Activated gamma-delta T cell (primary cell): Measurements from ENCODE around the gene ENOX2.
"Not testable (repeated sequence)": the region's sequence is repeated elsewhere in the genome, so short reads cannot be mapped to it uniquely, and the experiment has no call there.

Experiments used
- DNase-seq: peaks from one replicate; lab custom pipeline; 2025; lab: John Stamatoyannopoulos, UW
- total RNA-seq, 2 donors: gene quantifications; one replicate each; lab custom pipeline; 2026; lab: John Stamatoyannopoulos, UW

ENOX2 gene, protein sequence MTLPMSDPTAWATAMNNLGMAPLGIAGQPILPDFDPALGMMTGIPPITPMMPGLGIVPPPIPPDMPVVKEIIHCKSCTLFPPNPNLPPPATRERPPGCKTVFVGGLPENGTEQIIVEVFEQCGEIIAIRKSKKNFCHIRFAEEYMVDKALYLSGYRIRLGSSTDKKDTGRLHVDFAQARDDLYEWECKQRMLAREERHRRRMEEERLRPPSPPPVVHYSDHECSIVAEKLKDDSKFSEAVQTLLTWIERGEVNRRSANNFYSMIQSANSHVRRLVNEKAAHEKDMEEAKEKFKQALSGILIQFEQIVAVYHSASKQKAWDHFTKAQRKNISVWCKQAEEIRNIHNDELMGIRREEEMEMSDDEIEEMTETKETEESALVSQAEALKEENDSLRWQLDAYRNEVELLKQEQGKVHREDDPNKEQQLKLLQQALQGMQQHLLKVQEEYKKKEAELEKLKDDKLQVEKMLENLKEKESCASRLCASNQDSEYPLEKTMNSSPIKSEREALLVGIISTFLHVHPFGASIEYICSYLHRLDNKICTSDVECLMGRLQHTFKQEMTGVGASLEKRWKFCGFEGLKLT
- 23.0 to 28.8 reads per million in 2 donors for total RNA-seq

DNA sequence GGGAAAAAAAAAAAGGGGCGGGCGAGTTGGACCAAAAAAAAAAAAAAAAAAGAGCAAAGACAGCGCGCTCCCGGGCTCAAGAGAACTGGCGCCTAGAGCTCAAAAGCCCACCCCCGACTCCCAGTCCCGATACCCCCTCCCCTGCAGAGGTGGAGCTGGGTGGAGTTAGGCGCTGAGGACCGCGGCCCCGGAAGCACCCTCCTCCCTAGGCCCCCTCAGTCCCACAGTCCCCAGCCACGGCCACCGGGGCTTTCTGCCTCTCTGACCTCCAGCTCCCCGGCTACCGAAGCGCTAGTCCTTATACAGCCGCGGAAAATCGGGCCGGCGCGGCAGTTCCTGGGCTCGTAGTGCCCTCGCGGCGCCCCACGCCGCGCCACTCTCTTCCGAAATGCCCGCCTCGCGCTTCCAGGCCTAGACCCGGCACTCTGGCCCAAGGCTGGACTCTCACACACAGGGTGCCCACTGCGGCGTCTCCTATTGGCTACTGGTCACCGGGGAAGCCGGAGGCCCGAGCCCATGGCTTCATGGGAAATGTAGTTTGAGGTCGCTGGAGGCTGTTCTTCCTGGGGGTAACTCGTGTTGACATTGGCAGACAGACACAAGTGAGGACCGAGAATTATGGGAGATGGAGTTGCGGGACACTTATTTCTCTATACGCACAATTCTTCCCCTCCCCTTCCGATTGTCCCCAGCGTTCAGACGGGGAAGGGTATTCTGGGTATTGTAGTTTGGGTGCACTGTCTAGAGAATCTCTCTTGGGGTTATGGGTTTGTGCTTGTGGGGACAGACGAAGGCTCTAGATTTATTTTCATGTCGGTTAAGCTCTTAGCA, at the start of gene ENOX2:
ENOX2 (minus strand) TSS at position 427 of the 831 bp plus-strand sequence. CDS start 199,993 bp downstream, outside the sequence.
- DNase-seq, result peak; percentile 50

DNA sequence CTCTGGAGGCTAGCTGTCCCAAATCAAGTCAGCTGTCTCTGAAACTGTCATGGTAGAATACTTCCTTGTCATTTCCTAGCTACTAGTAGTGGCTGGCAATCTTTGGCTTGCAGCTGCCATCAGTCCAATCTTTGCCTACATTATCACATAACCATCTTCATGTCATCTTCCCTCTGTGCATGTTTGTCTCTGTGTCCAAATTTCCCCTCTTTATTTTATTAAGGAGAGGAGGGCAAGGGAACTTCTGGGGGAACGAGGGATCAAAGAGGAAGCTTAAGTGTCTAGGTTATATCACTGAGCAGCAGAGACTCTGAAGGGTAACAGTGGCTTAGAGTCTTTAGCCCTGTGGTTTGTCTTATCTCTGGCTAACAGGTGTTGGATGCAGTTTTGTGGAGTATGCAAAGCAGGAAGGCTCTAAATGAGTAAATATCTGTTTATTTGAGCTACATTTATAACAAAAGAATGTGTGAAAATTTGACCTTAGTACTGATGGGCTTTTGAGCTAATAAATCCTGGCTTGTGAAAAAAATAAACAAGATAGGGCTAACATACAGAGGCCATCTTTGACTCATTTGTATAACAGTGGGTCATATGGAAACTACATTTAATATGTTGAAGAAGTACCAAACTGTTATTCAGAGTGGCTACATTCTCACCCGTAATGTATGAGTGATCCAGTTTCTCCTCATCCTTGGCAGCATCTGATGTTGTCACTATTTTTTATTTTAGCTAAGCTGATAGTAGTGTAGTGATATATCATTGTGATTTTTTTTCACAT, 49.4 kb upstream of the ENOX2 start:
- DNase-seq, result no peak

DNA sequence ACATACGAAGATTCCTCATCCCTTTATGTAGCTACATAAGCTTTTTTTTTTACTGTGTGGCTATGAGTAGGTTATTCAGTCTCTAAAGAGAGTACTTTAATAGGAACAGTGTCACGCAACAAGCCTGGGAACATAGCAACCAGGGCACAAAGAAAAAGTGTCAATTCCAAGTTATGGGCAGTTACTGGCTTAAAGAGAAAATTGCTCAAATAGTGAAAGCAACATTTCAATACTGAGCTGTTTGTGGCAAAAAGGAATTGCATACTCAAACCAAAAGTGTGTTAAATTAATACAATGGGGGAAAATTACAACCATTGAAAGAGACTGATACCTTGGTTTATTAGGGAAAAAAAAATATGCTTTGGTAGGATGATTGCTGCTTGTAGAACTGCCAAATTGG, 41.2 kb upstream of the ENOX2 start:
- no peak for DNase-seq

DNA sequence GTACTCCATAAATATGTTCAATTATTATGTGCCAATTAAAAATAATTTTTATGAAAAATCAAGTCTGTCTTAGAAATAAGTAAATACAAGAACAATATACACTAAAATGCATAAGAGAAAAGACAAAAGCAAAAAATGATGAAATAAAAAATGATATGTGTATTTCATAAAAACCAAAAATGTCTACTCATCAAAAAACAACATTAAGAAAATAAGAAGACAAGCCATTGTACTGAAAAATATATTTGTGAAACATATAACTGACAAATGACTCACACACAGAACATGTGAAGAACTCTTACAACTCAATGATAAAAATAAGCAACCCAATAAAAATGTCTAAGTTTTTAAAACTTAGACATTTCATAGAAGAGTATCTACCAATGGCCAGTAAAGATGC, 34.1 kb upstream of the ENOX2 start:
- no peak for DNase-seq

DNA sequence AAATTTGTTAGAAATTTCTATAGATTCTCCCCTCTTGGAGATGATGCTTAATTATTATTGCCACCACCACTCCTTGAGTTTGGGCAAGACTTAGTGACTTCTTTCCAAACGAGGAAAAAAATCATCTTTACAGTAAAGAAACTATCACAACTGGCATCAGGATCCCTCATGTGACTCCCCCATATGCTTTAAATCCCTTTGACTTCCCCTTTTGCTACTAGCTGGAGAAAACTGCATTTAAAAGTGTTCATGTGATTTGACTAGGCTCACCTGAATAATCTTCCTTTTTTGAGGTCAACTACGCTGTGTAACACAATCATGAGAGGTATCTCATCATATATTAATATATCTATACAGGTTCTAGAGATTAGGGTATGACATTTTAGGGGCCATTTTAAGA, 30.3 kb upstream of the ENOX2 start:
- no peak for DNase-seq

DNA sequence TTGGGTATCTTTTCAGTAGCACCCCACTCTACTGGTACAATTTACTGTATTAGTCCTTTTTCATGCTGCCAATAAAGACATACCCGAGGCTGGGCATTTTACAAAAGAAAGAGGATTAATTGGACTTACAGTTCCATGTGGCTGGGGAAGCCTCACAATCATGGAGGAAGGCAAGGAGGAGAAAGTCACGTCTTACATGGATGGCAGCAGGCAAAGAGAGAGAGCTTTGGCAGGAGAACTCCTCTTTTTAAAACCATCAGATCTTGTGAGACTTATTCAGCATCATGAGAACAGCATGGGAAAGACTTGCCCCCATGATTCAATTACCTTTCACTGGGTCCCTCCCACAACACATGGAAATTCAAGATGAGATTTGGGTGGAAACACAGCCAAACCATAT, 17.4 kb upstream of the ENOX2 start:
- not testable (repeated sequence) for DNase-seq

DNA sequence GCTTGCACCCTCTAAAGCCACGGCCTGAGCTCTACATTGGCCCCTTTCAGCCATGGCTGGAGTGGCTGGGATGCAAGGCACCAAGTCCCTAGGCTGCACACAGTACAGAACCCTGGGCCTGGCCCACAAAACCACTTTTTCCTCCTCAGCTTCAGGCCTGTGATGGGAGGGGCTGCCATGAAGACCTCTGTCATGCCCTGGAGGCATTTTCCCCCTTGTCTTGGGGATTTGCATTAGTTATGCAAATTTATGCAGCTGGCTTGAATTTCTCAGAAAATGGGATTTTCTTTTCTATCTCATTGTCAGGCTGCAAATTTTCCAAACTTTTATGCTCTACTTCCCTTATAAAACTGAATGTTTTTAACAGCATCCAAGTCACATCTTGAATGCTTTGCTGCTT, 16.7 kb upstream of the ENOX2 start:
- DNase-seq, result not testable (repeated sequence)

DNA sequence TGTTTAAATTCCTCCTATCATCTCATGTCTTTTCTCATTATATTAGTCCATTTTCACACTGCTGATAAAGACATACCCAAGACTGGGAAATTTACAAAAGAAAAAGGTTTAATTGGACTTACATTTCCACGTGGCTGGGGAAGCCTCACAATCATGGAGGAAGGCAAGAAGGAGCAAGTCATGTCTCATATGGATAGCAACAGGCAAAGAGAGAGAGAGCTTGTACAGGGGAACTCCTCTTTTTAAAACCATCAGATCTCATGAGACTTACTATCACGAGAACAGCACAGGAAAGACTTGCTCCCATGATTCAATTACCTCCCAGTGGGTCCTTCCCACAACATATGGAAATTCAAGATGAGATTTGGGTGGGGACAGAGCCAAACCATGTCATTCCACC, 15.5 kb upstream of the ENOX2 start:
- DNase-seq, result not testable (repeated sequence)

DNA sequence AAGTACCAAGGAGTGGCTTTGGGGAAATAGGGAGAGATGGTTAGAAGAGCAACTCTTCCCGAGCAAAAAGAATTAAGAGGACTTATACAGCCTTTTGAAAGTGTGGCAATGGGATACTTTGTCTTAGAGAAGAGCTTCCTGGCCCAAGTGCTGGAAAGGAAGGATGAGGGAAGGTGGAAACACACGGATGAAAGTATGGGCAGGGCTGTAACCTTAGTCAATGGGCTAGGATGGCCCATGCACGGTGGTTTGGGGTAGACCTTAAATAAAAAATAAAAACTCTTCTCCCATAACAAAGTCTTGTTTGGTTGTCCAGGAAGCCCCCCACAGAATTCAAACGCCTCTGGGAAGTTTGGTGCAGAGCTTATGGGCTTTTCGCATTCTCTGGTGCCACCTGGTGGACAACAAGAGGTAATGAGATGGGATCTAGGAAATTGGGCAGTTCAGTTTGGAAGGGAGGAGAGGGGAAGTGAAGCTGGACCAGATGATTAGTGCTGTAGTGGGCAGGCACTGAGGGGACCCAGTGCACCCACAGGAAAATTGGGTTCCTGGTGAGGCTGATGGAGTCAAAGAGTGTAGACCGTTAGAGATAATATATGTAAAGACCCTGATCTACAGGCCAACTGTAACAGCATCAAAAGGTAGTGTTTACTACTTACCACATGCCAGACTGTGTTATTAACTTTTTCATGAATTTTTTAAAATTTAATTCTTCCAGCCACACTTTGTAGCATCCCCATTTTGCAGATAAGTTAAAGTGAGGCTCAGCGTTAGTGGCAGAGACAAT, 13.8 kb upstream of the ENOX2 start:
- DNase-seq, result no peak

DNA sequence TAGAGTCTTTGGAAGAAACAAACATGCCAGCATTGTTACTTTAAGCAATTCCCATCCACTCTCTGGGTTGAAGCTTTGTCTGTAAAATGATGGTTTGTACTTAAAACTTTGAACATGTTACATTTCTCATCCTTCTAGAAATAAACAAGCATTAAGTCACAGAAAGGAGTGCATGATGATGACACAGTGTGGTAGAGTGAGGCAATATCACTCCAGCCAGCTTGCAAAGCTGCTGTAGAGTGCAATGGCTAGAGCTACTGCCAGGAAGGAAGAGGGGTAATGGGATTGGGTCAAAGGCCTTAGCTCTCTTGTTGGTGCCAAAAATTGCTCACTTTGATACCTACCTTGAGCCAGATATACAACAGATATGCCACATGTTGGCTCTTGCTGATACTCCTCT, 12.3 kb upstream of the ENOX2 start:
- no peak for DNase-seq

DNA sequence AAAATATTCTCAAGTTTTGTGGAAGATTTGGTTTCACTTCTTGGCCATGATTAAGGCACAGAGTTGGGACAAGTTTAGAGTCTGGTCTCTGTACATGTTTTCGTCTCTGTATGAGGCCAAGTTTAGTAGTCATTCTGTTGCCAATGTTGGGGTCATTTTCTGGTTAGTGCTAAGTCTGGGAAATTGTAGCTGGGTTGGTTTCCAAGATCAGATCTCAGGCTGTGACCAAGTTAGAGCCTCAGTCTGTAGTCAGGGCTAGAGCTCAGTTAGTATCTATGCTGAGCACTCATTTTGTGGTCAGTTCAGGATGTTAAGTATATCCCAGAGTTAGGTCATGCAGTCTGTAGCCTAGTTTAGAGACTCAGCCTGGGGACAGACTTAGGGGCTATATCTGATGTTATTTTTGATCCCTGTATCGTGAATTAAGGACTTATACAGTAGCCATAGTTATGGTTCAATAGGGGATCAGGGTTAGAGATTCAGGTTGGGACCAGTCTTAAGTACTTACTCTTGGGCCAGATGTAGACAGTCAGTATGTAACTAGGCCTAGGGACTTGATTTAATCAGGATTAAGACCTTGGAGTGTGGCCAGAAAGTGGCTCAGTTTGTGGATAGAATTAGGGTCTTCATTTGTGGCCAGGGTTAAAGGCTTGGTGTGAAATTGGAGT, 6.6 kb upstream of the ENOX2 start:
- no peak for DNase-seq

DNA sequence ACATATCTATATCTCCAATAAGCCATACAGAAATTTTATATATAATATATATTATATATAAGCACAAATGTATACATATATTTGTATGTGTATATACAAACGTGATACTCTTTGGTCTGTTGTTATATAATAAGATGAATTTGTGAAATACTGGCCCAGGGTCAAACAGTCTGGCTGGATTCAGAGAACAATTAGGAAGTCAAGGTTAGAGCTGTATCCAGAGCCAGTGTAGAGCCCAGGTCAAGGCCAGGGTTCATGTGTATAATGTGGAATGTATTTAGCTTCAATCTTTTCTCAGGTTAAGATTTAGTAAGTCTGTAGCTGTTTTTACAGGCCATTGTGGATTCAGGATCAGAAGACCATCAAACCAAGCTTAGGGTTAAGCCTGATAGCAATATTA, 3.8 kb upstream of the ENOX2 start:
- DNase-seq, result no peak

DNA sequence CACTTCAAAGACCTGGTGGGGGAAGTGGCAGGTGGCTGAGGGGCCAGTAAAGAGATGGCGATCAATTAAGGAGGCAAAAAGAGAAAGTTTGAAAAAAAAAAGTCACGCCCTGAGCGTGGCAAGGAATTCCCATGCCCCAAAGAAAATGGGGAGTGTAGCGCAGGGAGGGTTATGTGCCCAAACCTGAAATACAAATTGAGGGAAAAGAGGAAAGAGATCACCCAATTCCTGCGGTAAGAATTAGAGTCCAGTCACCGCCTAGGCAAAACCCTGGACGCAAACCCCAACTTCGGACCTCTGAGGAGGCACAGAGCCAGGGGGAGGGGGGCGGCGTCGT, 595 bp downstream of the ENOX2 start:
- no peak for DNase-seq

DNA sequence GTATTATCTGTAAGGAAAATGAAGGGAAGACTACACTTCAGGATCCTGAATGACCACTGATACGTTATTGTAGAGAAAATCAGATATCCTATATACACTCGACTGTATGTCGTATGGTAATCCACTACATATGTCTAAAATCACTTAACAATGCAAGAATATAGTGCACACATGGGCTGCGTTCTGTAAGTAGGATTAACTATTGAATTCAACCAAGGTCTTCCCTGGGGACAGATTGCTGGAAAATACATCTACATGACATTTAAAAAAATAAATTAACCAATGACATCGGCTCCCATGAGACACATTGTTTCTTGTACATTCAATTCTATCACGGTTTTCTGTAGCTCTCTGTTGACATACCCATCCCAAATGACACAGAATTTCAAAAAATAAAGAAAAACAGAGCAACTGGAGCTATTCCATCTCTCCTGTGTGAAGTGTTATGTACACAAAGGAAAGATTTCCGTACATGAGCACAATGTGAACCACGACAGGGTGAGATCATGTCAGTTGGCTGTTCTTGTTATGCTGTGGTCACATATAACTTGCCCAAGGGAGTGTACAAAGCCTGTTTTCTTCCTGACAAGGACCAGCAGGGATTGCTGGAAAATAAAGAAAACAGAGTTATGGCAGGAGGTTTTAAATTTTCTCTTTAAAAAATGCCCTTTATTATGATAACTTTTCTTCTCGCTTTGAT, 6.1 kb downstream of the ENOX2 start:
- DNase-seq, result no peak

DNA sequence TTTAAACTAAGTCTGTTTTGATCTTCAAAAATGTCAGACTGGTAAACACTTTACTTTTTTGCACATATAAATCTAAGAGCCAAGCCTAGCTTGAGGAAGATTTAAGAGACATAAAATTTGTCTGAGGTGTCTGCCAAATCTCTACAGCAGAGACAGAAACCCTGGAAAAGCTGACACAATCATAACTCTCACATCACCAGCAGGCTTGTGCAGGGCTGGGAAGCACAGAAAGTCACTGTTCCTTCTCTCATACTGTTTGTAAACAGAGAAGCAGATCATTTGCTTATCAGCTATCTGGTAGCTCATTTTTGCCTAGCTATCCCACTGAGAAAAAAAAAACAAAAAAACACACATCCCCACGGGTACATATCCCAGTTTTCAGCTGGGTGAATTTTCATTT, 7.0 kb downstream of the ENOX2 start:
- DNase-seq, result no peak

DNA sequence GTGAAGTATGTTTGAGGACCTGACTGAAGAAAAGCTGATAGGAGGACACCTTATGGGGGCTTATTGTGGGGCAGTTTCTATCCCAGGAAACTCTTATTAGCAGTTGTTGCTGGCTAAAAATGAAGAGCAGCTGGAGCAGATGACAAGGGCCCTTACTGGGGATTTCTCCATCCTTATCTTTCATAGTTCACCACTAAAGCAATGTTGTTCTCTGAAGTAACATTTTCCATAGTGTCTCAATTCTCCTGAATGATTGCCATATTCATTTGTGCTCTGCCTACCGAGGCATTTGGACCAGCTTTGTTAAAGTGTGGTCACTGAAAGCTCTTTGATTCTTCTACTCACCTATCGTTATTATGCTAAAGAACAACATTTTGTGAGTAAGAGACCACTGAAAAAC, 7.7 kb downstream of the ENOX2 start:
- DNase-seq, result no peak

DNA sequence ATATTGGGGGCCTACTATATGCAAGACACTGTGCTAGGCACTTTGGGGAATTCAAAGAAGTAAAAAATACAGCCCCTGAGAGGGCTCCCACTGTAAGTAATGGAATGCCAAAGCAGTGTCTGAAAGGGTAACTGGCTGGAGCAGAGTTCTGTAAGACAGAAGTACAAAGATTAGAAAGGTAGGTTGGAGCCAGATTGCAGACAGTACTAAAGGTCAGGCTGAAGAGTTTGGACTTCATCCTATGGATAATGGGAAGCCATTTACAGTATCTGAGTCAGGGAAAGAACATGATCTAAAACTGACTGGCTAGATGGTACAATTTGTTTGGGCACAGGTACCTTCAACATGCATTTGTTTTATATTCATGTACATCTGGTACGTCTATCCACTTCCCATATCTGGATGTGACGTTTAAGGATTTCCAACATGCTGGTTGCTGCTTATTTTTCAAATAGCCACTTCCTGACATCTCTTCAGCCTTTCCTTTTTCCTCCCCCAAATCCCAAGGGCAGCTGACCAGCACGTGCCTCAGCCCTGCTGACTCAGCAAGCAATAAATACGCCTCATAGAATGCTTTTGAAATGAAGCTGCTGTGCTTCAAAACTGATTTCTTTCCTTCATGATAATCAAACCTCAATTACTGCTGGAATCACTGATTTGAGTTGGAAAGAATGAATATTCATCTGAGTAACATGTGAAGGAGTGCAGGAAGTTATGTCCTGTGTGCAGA, 9.5 kb downstream of the ENOX2 start:
- DNase-seq, result peak; percentile 0

DNA sequence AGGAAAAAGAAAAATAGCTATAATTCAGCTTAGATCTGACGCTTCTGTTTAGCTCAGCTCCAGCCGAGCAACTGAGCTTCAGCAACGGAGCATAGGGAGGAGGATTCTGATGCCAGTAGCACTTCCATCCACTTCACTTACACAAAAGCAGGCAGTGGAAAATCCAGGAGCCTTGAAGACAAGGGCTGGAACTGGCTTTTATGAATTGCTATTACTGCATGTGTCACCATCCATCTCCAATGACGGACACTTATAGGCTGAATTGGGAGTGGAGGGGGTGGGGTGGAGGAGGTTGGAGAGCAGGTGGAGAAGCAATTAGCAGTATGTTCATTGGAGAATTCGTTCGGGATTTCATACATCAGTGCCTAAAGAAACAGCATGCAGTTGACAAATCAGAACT, 15.6 kb downstream of the ENOX2 start:
- DNase-seq, result no peak

DNA sequence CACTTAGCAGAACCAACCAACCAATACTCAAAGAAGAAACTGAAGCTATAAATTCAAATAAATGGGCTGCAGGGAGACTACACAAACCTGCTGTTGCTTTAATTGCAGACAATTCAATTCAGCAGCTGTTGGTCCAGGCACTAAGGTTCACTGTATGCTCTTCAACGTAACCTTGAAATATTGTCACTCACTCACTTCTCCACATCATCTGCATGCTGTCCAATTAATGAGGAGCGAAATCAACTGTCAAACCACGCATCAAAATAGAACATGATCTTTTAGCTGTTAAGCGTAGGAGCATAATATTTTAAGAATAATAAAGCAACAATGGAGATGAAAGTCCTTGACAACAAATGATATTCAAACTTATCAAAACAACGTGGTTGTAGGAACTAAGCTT, 17.0 kb downstream of the ENOX2 start:
- DNase-seq, result no peak
